Lung (tissue), 12 donors: ENCODE measurements around the gene EXOC6. TPM values are rescaled to one million over a fixed set of nuclear protein-coding genes. Genes with fewer than 3 reads are reported as not detected.

Experiments used
- ATAC-seq: fragments of 200-7000 bp; cut with Tn5 transposase; one replicate; pipeline ENCODE4 v1.9.1; 2020; ENCODE audit warnings: moderate number of reproducible peaks; ENCODE audit not compliant: insufficient read depth, low FRiP score
- DNase-seq, 3 donors: peaks; one replicate each; pipeline ENCODE4 v3.0.0-alpha.2; 2013 to 2017
- H3K27ac ChIP-seq, 2 donors: one replicate each; pipeline ENCODE4 v1.5.1; 2013; ENCODE audit warnings: mild to moderate bottlenecking in 2 of 2, moderate library complexity in 2 of 2, control low read depth in 1 of 2, inconsistent platforms in 1 of 2, low read depth in 1 of 2, low read length in 1 of 2
- H3K27me3 ChIP-seq, 3 donors: one replicate each; pipeline ENCODE4 v1.5.1; 2013; ENCODE audit warnings: low read length in 2 of 3; ENCODE audit not compliant: control insufficient read depth in 3 of 3, insufficient read depth in 3 of 3
- H3K36me3 ChIP-seq, 4 donors: one replicate each; pipeline ENCODE4 v1.5.1; 2013; ENCODE audit warnings: low read length in 4 of 4, mild to moderate bottlenecking in 1 of 4, moderate library complexity in 1 of 4; ENCODE audit not compliant: control insufficient read depth in 4 of 4, insufficient read depth in 4 of 4
- H3K4me1 ChIP-seq, 5 donors: one replicate each; pipeline ENCODE4 v1.5.1; 2013; ENCODE audit warnings: low read length in 5 of 5, mild to moderate bottlenecking in 2 of 5, moderate library complexity in 1 of 5; ENCODE audit not compliant: control insufficient read depth in 5 of 5, insufficient read depth in 5 of 5
- H3K4me3 ChIP-seq: one replicate; pipeline ENCODE4 v1.5.1; 2013; ENCODE audit warnings: mild to moderate bottlenecking, control low read depth, moderate library complexity
- H3K9ac ChIP-seq, 2 donors: one replicate each; pipeline ENCODE4 v1.5.1; 2013; ENCODE audit warnings: low read length in 2 of 2, control low read depth in 1 of 2; ENCODE audit not compliant: insufficient read depth in 1 of 2
- H3K9me3 ChIP-seq, 4 donors: one replicate each; pipeline ENCODE4 v1.5.1; 2013; ENCODE audit warnings: low read length in 3 of 4, mild to moderate bottlenecking in 1 of 4, moderate library complexity in 1 of 4; ENCODE audit not compliant: control insufficient read depth in 4 of 4, insufficient read depth in 3 of 4
- CTCF ChIP-seq: IDR thresholded peaks from 2 replicates; pipeline ENCODE4 v1.5.1; 2012; ENCODE audit warnings: mild to moderate bottlenecking; ENCODE audit errors: control extremely low read depth, extremely low read depth
- WGBS, 2 donors: extraction: QIAGEN DNeasy Blood & Tissue Kit; methylation state at CpG; one replicate each; pipeline ENCODE4 v1.1.7; 2013; 5-methylcytosine and 5-hydroxymethylcytosine counted together
- polyA plus RNA-seq, 2 donors: library from polyadenylated mRNA; stranded (reverse); fragments of 200-250 nt; gene quantifications; one replicate each; pipeline ENCODE4 v1.2.1, GENCODE V29; 2013
- total RNA-seq, 2 donors: library from RNA; depleted of rRNA in 1 of 2; stranded (reverse); fragments of >200 nt in 1 of 2; gene quantifications; one replicate each; pipeline ENCODE4 v1.2.1, GENCODE V29; 2014 to 2021
- donor health status: control.
- donor health status: control.
- donor health status: Bipolar disorder and iron deficiency.
- donor health status: healthy.
- donor health status: DM: yes; HTN: yes; CAD: no.

Gene EXOC6
- total and polyA plus RNA-seq, 4 donors: 8.6 to 40.1 (median 11.9) TPM

DNA sequence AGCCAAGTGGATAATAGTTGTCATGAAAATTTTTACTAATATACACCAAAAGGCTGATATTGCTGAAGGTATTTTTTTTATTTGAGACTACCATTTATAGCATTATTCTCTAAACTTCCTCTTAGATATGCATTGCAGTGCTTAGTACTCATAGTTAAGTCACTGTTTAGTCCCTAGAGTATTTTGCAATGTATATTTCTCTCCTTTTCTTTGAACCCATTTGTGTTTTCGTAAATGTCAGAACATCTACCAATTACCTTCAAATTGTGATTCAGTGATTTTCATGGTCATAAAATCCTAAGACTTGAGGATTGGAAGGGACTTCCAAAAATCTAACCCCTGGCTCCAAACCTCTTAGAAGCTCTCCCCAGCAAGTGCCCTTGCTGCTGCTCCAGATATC, 190.8 kb downstream of the EXOC6 start:
- peaks cover 0 to 1% (median 0%) of the 10 kb centered on the region in 4 donors for H3K36me3 ChIP-seq
- H3K9ac ChIP-seq: no peak overlapping the region
- WGBS, 2 donors: 93 to 98% methylated on average over 1 of the region's 1 CpG
- no peaks in the 10 kb centered on the region for H3K9me3 ChIP-seq
- DNase-seq: no peak
- H3K4me3 ChIP-seq: no peak overlapping the region
- no peak overlapping the region for H3K27ac ChIP-seq
- no peaks in the 10 kb centered on the region for H3K4me1 ChIP-seq
- no peak for TF ChIP-seq CTCF
- no peak for ATAC-seq
- no peaks in the 10 kb centered on the region for H3K27me3 ChIP-seq

DNA sequence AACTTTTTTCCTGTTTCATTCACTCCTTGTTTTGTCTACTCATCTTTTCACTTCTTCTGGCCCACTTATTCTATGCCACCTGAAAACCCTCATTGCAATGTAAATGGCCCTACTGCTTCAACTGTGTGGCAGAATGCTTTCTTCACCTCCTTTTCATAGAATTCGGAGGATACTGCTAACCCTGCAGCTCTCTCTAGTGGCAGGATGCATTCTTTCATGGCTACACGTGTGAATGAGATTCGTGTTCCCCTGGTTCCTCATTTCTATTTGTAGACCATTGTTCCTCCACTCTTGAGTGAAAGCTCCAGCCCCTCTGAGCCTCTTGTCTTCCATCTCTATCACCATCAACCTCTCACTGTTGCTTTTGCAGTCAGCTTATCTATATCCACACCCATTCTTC, 191.4 kb downstream of the EXOC6 start:
- Histone ChIP-seq H3K36me3 (peaks cover 0 to 1% (median 0%) of the 10 kb centered on the region in 4 donors), H3K4me1 (no peaks in the 10 kb centered on the region), H3K4me3 (no peak overlapping the region), H3K27ac (no peak overlapping the region), H3K27me3 (no peaks in the 10 kb centered on the region), H3K9ac (no peak overlapping the region), H3K9me3 (no peaks in the 10 kb centered on the region)
- 17 to 46% methylated on average over 3 of the region's 3 CpGs for WGBS, 2 donors
- ATAC-seq (no peak), DNase-seq (peak in 1 of 3 donors; percentile 41)
- TF ChIP-seq CTCF: no peak

DNA sequence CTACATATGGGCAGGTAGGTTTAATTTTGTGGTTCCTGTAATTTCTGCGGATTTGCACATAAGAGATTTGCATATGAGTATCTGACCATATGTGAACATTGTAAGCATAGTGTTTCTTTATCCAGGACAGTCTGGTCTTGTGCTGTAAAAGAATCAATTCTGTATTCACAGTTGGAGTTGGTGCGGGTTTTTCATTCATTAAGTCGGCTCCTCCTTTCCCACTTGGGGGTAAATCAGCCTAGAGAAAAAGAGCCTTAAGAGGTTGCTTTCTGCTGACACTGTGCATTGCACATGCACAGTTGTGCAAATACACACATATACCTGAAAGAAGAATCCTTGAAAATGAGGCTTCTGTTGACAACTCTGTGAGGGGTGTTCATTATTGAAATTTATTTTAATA, 206.2 kb downstream of the EXOC6 start:
- TF ChIP-seq CTCF: no peak
- Histone ChIP-seq H3K9ac (no peak overlapping the region), H3K4me1 (peaks cover 0 to 1% (median 0%) of the 10 kb centered on the region in 5 donors), H3K4me3 (no peak overlapping the region), H3K9me3 (no peaks in the 10 kb centered on the region), H3K27ac (no peak overlapping the region), H3K36me3 (peaks cover 0 to 5% (median 0%) of the 10 kb centered on the region in 4 donors), H3K27me3 (peaks cover 0 to 18% (median 10%) of the 10 kb centered on the region in 3 donors)
- no peak for DNase-seq
- no peak for ATAC-seq
- WGBS, 2 donors: 94 to 95% methylated on average over 3 of the region's 3 CpGs

DNA sequence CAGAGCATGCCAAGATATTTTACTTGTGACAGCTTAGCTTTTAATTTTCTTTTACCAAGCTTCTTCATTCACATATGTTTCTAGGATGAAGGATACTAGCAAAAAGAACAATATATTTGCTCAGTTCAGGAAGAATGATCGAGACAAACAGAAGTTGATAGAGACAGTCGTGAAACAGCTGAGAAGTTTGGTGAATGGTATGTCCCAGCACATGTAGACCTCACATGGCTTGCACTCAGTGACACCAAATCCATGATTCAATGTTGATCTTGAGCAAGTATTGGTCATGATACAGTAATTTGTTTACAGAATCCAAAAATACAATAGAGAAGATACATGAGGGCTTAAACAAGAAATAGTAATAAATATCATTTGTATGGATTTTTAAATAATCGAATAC, 209.8 kb downstream of the EXOC6 start:
- Histone ChIP-seq H3K4me3 (no peak overlapping the region), H3K9ac (no peak overlapping the region), H3K9me3 (peaks cover 0 to 3% (median 0%) of the 10 kb centered on the region in 4 donors), H3K27me3 (peaks cover 0 to 41% (median 41%) of the 10 kb centered on the region in 3 donors), H3K4me1 (peaks cover 0 to 16% (median 12%) of the 10 kb centered on the region in 5 donors), H3K36me3 (peaks cover 0 to 5% (median 0%) of the 10 kb centered on the region in 4 donors), H3K27ac (no peak overlapping the region)
- TF ChIP-seq CTCF: no peak
- DNase-seq: no peak
- whole genome bisulfite sequencing, 2 donors: 92 to 95% methylated on average over 3 of the region's 3 CpGs
- no peak for ATAC-seq
